Chondrocyte (in vitro differentiated cells): ENCODE results near the gene CTNNA2. TPM values are rescaled to one million over a fixed set of nuclear protein-coding genes. Genes with fewer than 3 reads are reported as not detected.

Experiments
- DNase-seq: peaks from one replicate; pipeline ENCODE4 v3.0.0; 2021; ENCODE audit warnings: mixed read lengths, low spot score
- H3K27ac Mint-ChIP-seq: one replicate; pipeline ENCODE4 v1.8.0; 2021; ENCODE audit warnings: mild to moderate bottlenecking, moderate library complexity, mixed read lengths; ENCODE audit not compliant: unreplicated experiment
- H3K27me3 Mint-ChIP-seq: 2 replicates; pipeline ENCODE4 v1.8.0; 2021; ENCODE audit warnings: low read depth, mixed read lengths
- H3K36me3 Mint-ChIP-seq: 2 replicates; pipeline ENCODE4 v1.8.0; 2021; ENCODE audit warnings: low read depth, mixed read lengths
- H3K4me1 Mint-ChIP-seq: 2 replicates; pipeline ENCODE4 v1.8.0; 2021; ENCODE audit warnings: low read depth, mild to moderate bottlenecking, mixed read lengths
- H3K4me3 Mint-ChIP-seq: one replicate; pipeline ENCODE4 v1.8.0; 2021; ENCODE audit warnings: mild to moderate bottlenecking, moderate library complexity, mixed read lengths; ENCODE audit not compliant: unreplicated experiment
- H3K9me3 Mint-ChIP-seq: 2 replicates; pipeline ENCODE4 v1.8.0; 2021; ENCODE audit warnings: low read depth, mixed read lengths
- total RNA-seq: library from RNA; stranded (reverse); gene quantifications from 3 replicates; pipeline ENCODE4 v1.2.1, GENCODE V29; 2021
- TF ChIP-seq, protein P1 (sequence below): fragments of 200-600 bp; sonication (generic); IDR thresholded peaks from 2 replicates; pipeline ENCODE4 v1.5.0; 2021; ENCODE audit warnings: antibody characterized with exemption, mild to moderate bottlenecking, moderate library complexity

CTNNA2 gene
- total RNA-seq, 1 donor from 2014 or later, result not detected

- TF ChIP-seq, protein P1, sequence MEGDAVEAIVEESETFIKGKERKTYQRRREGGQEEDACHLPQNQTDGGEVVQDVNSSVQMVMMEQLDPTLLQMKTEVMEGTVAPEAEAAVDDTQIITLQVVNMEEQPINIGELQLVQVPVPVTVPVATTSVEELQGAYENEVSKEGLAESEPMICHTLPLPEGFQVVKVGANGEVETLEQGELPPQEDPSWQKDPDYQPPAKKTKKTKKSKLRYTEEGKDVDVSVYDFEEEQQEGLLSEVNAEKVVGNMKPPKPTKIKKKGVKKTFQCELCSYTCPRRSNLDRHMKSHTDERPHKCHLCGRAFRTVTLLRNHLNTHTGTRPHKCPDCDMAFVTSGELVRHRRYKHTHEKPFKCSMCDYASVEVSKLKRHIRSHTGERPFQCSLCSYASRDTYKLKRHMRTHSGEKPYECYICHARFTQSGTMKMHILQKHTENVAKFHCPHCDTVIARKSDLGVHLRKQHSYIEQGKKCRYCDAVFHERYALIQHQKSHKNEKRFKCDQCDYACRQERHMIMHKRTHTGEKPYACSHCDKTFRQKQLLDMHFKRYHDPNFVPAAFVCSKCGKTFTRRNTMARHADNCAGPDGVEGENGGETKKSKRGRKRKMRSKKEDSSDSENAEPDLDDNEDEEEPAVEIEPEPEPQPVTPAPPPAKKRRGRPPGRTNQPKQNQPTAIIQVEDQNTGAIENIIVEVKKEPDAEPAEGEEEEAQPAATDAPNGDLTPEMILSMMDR, result no peak
- H3K27ac Mint-ChIP-seq, result no peak overlapping the region
- no peak overlapping the region for H3K4me3 Mint-ChIP-seq
- H3K36me3 Mint-ChIP-seq, result no peaks in the 10 kb centered on the region
- no peaks in the 10 kb centered on the region for H3K27me3 Mint-ChIP-seq
- H3K9me3 Mint-ChIP-seq, result no peaks in the 10 kb centered on the region
- H3K4me1 Mint-ChIP-seq, result no peaks in the 10 kb centered on the region
- DNase-seq, result no peak
These were observed 1066.9 kb downstream of the CTNNA2 start for GRCh38 chr2:80579756-80580155.

GRCh38 chr2:80591233-80591632 lies 1078.4 kb downstream of the CTNNA2 start:
- Mint-ChIP-seq H3K4me3 (no peak overlapping the region), H3K4me1 (no peaks in the 10 kb centered on the region), H3K27ac (no peak overlapping the region), H3K36me3 (no peaks in the 10 kb centered on the region), H3K9me3 (peaks cover 10% of the 10 kb centered on the region), H3K27me3 (no peaks in the 10 kb centered on the region)
- TF ChIP-seq, protein P1, result no peak
- no peak for DNase-seq

GRCh38 chr2:80592106-80592505 lies 1079.3 kb downstream of the CTNNA2 start:
- Mint-ChIP-seq H3K4me1 (no peaks in the 10 kb centered on the region), H3K4me3 (no peak overlapping the region), H3K27me3 (peaks cover under 1% of the 10 kb centered on the region), H3K27ac (no peak overlapping the region), H3K36me3 (no peaks in the 10 kb centered on the region), H3K9me3 (peaks cover 16% of the 10 kb centered on the region)
- no peak for DNase-seq
- TF ChIP-seq, protein P1, result no peak

GRCh38 chr2:80610108-80610507 lies 1097.3 kb downstream of the CTNNA2 start:
- Mint-ChIP-seq H3K4me1 (no peaks in the 10 kb centered on the region), H3K27me3 (no peaks in the 10 kb centered on the region), H3K36me3 (no peaks in the 10 kb centered on the region), H3K4me3 (no peak overlapping the region), H3K27ac (no peak overlapping the region), H3K9me3 (no peaks in the 10 kb centered on the region)
- TF ChIP-seq, protein P1, result no peak
- no peak for DNase-seq

GRCh38 chr2:80621656-80622055 lies 1108.8 kb downstream of the CTNNA2 start:
- peaks cover 8% of the 10 kb centered on the region for H3K4me1 Mint-ChIP-seq
- TF ChIP-seq, protein P1, result no peak
- H3K27ac Mint-ChIP-seq, result no peak overlapping the region
- no peak for DNase-seq
- no peaks in the 10 kb centered on the region for H3K27me3 Mint-ChIP-seq
- no peaks in the 10 kb centered on the region for H3K36me3 Mint-ChIP-seq
- no peak overlapping the region for H3K4me3 Mint-ChIP-seq
- no peaks in the 10 kb centered on the region for H3K9me3 Mint-ChIP-seq
